Stimulated activated CD8-positive, alpha-beta memory T cell treated with anti-CD3 and anti-CD28 coated beads, Interleukin-4, amount 100 ng/mL, for 4 hours (primary cell): ENCODE results near the gene TSPAN6.

Experiments
- DNase-seq, 2 donors: peaks; one replicate each; pipeline ENCODE4 v3.0.0-alpha.2; 2020; ENCODE audit warnings: low read depth in 2 of 2, low spot score in 1 of 2

The TSPAN6 gene

GRCh38 chrX:100648458-100649417 is 12.1 kb upstream of the TSPAN6 start:
- DNase-seq: no peak

DNA sequence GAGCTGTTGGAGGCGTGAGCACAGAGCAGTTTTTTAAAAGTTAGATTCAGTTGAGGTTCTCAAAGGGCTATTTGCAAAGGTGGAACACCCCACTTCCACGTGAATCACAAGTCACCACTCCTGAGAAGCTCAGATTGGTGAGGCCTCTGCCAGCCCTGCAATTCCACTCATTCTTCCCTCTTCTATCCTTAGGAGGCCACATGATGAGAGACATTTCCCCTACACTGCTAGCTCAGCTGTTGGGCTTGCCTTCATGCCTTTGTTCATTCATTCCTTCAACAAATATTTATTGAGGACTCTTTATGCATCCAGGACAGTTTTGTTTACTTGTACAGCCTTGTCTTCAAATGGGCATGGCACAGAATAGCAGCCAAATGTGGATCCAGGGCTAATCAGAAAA is 11.1 kb upstream of the TSPAN6 start:
- no peak for DNase-seq

- DNase-seq: no peak
Observed at GRCh38 chrX:100647095-100647494, 10.5 kb upstream of the TSPAN6 start.

DNA sequence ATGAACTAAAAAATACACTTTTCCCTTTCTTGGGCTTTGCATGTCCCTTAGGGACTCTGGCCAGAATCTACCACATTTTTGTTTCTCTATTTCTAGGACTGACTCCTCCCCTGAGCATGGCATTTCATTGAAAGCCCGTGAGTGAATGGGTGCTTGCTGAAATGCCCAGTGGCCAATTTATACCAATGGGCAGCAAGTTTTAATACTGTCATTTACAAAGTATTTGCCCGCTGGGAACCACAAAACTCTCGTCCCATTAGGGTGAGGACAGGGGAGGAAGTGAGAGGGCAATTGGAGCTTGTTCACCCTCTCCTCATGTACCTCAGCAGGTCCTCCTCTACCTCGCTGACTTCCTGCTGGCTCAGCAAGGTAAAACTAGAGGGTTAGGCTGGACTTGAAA is 8.5 kb upstream of the TSPAN6 start:
- DNase-seq: no peak

GRCh38 chrX:100643956-100644860 is 7.6 kb upstream of the TSPAN6 start, which contains the start of gene SRPX2:
Gene SRPX2, plus strand, starts transcription at chrX:100644199. Its CDS starts 2,124 bp downstream, at chrX:100646323.
- no peak for DNase-seq

DNA sequence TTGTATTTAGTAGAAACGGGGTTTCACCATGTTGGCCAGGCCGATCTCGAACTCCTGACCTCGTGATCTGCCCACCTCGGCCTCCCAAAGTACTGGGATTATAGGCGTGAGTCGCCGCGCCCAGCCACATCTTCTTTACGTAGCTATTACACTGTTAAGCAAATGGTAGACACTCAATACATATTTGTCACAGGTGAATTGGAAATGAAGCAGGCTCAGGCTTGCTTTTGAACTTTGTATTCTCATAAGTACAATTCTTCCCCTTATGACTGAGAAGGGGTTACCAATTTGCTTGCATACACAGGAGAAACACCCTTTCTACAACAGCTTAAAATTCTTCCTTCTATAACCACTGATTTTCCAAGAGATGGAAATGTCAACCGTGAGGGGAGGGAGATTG is 6.6 kb upstream of the TSPAN6 start:
- no peak for DNase-seq

DNA sequence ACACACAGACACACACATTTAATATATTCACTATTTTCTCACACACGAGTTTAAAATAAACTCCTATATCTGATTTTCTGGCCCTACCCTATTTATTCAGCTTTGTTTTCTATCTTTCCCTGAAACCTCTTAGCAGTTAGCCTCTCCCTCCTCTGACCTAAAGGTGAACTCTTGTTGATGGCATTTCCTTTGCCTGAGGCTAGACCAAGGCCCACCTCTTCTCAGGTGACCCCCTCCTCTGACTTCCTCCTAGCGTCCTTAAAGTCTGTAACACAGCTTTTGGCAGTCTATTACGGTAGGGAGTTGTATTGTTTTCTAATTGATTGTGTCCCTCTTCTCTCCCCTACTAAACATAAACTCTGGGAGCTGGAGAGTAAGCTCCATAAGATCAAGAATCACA is 5.7 kb upstream of the TSPAN6 start:
- DNase-seq: no peak

GRCh38 chrX:100635989-100636320 is 651 bp downstream of the TSPAN6 start:
- no peak for DNase-seq

DNA sequence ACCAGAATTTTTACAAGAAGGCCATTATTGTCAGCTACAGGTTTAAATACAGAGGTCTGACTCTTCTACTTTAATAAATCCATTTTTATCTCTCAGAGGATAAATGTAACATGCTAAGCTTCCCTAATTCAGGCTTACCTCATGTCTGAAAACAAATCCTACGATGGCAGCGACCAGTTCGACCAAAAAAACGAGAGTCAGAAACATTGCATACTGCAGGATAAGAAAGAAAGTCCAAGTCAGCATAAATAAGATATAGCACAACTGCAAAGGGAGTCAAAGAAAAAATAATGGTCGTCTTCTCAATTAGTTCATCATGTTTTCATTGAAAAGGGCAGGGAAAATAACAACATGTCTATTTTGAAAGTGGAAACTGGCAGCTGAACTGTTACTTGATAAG is 1.6 kb downstream of the TSPAN6 start:
- DNase-seq: no peak

GRCh38 chrX:100625985-100626491 is 10.6 kb downstream of the TSPAN6 start:
- DNase-seq: no peak

- DNase-seq: no peak
Observed at GRCh38 chrX:100623001-100623400, 13.6 kb downstream of the TSPAN6 start.

DNA sequence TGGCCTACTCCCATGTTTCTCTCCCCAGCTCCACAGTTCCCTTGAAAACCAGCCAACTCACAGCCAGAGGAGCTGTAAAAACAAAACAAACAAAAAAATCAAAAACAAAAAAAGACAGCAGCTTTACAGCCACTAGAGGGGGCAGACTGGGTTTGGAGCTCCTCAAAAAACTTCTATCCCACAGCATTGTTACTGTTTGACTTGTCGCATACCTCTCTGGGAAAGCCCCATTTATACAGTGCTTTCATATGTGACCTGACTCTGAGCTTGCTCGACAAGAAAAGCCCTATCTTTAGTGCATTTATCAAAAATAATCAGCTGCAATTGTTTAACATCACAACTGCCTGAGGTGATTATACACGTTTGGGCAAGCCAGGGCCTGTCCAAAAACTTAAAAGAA is 21.6 kb downstream of the TSPAN6 start:
- no peak for DNase-seq

DNA sequence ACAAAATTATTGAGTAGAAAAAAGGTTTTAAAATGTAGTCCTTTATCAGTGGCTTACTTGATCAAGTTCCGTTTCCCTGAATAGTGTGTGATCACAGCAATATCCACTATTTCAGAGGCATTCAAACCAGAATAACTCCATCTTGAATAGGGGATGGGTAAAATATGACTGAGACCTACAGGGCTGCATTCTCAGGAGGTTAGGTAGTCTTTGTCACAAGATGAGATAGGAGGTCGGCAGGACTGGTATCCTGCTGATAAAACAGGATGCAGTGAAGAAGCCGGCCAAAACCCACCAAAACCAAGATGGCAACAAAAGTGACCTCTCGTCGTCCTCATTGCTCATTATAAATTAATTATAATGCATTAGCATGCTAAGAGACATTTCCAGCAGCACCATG is 24.7 kb downstream of the TSPAN6 start:
- no peak for DNase-seq

DNA sequence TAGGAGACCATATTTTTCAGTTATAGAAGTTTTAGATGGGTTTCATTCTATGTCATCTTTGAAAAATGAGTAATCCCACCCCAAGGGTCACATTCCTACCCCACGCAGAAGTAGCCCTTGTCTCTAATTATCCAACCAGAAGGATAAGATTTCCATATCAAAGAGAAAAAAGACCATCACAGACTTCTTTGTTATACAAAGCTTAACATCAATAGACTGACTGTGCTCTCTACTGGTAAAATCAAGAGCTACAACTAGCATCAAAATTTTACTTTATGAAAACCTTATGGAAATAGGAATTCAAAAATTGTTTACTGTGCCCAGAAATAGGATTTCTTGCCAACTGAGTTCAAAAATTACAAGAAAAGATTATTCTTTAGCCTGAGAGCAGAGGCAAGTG is 27.0 kb downstream of the TSPAN6 start:
- no peak for DNase-seq

DNA sequence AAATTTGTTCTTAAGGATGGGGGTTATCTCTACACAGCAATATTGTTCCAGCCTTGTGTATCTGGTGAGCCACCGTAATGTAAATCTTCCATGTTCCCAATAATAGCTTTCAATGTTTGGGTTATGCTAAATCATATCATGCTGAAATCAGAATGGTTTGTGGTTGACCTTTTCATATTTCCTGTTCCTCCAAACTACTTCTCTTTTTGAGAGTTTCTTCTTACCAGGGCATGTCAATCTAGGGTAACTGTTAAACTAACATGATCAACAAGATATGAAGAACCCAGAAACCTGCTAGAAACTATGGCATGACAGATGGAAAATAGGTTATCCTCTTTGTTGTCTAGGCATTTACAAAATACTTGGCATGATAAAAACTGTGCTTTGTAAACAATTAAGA is 29.9 kb downstream of the TSPAN6 start:
- DNase-seq: no peak

GRCh38 chrX:100600758-100601157 is 35.8 kb downstream of the TSPAN6 start:
- no peak for DNase-seq

GRCh38 chrX:100600340-100600739 is 36.3 kb downstream of the TSPAN6 start:
- DNase-seq: no peak

GRCh38 chrX:100599456-100599855 is 37.1 kb downstream of the TSPAN6 start:
- no peak for DNase-seq

GRCh38 chrX:100596601-100597000 is 40.0 kb downstream of the TSPAN6 start:
- DNase-seq: no peak

DNA sequence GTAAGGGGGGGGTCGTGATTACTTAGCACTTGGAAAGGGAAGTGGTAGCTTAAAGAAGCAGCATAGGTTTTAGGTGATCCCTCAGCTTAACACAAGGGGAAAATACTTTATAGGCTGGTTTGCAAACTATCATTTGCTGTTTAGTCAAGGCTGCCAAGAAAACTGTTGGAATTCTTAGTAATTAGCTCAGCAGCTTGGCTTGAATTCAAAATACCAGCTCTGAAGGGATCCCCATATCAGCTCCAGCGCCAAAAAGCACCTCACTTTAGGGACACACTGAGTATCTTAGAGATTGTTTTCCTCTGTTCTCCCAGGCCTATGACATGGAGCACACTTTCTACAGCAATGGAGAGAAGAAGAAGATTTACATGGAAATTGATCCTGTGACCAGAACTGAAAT is 43.0 kb downstream of the TSPAN6 start:
- no peak for DNase-seq

DNA sequence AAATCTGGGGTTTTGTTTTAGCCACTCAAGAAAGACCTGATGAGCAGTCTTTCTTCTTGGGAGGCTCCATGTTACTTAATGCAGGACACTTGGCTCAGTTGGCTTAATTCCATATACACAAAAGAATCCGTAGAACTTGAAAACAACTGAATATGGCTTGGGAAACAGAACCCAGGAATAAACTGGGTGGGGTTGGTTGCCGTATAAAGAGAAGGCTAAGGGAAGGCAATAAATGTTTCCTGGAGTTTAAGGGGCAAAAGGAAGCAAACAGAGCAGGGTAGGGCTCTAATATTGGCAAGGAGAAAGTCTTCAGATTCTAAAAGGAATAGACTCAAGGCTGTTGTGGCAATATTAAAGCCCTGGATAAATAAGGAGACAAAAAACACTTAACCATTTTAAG is 43.5 kb downstream of the TSPAN6 start:
- no peak for DNase-seq
